Measurements from ENCODE around the gene PROS1.
"Not testable (repeated sequence)": the region's sequence is repeated elsewhere in the genome, so short reads cannot be mapped to it uniquely, and the experiment has no call there.

GRCh38 chr3:93873412-93873811 lies 100.3 kb downstream of the PROS1 start:
- TF ChIP-seq, protein P1, sequence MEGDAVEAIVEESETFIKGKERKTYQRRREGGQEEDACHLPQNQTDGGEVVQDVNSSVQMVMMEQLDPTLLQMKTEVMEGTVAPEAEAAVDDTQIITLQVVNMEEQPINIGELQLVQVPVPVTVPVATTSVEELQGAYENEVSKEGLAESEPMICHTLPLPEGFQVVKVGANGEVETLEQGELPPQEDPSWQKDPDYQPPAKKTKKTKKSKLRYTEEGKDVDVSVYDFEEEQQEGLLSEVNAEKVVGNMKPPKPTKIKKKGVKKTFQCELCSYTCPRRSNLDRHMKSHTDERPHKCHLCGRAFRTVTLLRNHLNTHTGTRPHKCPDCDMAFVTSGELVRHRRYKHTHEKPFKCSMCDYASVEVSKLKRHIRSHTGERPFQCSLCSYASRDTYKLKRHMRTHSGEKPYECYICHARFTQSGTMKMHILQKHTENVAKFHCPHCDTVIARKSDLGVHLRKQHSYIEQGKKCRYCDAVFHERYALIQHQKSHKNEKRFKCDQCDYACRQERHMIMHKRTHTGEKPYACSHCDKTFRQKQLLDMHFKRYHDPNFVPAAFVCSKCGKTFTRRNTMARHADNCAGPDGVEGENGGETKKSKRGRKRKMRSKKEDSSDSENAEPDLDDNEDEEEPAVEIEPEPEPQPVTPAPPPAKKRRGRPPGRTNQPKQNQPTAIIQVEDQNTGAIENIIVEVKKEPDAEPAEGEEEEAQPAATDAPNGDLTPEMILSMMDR (optimal IDR thresholded peaks at IDR 0.05 in 1 of 3, IDR thresholded peaks at IDR 0.05 in 1 of 3, conservative IDR thresholded peaks at IDR 0.05 in 1 of 3; ENCODE audit: extremely low read depth in 1 of 3, insufficient read depth in 2 of 3, low read length in 3 of 3), result not testable (repeated sequence)
- TF ChIP-seq EZH2 (IDR thresholded peaks at IDR 0.05; ENCODE audit: low read length), result not testable (repeated sequence)
